Mucosa of stomach (tissue), 1 donor: ENCODE data around the gene FHOD1.

Source experiments
- H3K27me3 ChIP-seq: one replicate; pipeline ENCODE4 v1.7.0; 2013; ENCODE audit warnings: mild to moderate bottlenecking, low read length; ENCODE audit not compliant: control insufficient read depth, insufficient read depth
- H3K36me3 ChIP-seq: one replicate; pipeline ENCODE4 v1.7.0; 2013; ENCODE audit warnings: low read length; ENCODE audit not compliant: control insufficient read depth, insufficient read depth
- H3K4me1 ChIP-seq: one replicate; pipeline ENCODE4 v1.7.0; 2013; ENCODE audit warnings: mild to moderate bottlenecking, low read length; ENCODE audit not compliant: control insufficient read depth, insufficient read depth
- H3K4me3 ChIP-seq: one replicate; pipeline ENCODE4 v1.7.0; 2013; ENCODE audit warnings: low read length
- H3K9ac ChIP-seq: one replicate; pipeline ENCODE4 v1.7.0; 2013; ENCODE audit warnings: mild to moderate bottlenecking, low read length, moderate library complexity
- H3K9me3 ChIP-seq: one replicate; pipeline ENCODE4 v1.7.0; 2013; ENCODE audit warnings: mild to moderate bottlenecking, low read length, moderate library complexity; ENCODE audit not compliant: control insufficient read depth
- donor health status: Pancreatic carcinoma.

Gene FHOD1

DNA sequence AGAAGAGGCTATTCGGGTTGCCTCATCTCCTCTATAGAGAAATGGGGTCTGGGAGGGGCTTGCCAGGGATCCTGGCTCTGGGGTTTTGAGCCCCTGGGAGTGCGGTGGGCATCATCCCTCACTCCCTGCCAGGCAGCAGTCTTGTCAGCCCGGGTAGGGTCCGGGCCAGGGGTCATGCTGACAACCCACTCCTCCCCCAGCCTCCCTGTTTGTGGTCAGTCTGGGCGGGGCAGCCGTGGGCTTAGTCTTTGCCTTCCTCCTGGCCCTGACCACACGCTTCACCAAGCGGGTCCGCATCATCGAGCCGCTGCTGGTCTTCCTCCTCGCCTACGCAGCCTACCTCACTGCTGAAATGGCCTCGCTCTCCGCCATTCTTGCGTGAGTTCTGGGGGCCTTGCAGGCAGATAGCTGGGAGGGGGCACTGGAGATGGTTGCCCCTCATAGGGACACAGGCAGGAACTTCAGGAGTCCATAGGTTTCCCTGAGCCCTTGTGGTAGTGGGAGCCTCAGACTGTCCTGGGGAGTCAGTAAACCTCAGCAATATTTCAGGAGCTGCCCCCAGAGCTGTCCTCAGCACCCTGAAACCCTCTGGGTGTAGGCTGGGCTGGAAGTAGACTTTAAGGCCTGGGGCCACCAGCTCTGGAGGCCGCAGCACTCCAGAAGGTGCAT, 8.4 kb upstream of the FHOD1 start:
- H3K9me3 ChIP-seq, result no peaks in the 10 kb centered on the region
- no peak overlapping the region for H3K4me3 ChIP-seq
- no peak overlapping the region for H3K9ac ChIP-seq
- H3K36me3 ChIP-seq, result no peaks in the 10 kb centered on the region
- peaks cover 6% of the 10 kb centered on the region for H3K27me3 ChIP-seq
- no peaks in the 10 kb centered on the region for H3K4me1 ChIP-seq

GRCh38 chr16:67254801-67255552, 7.7 kb upstream of the FHOD1 start:
- no peak overlapping the region for H3K9ac ChIP-seq
- peaks cover 13% of the 10 kb centered on the region for H3K27me3 ChIP-seq
- H3K9me3 ChIP-seq, result no peaks in the 10 kb centered on the region
- H3K36me3 ChIP-seq, result no peaks in the 10 kb centered on the region
- no peaks in the 10 kb centered on the region for H3K4me1 ChIP-seq
- H3K4me3 ChIP-seq, result no peak overlapping the region

GRCh38 chr16:67252609-67253497, 5.6 kb upstream of the FHOD1 start:
- no peak overlapping the region for H3K4me3 ChIP-seq
- H3K27me3 ChIP-seq, result peaks cover 34% of the 10 kb centered on the region
- H3K4me1 ChIP-seq, result peaks cover 16% of the 10 kb centered on the region
- H3K36me3 ChIP-seq, result no peaks in the 10 kb centered on the region
- no peak overlapping the region for H3K9ac ChIP-seq
- H3K9me3 ChIP-seq, result no peaks in the 10 kb centered on the region

DNA sequence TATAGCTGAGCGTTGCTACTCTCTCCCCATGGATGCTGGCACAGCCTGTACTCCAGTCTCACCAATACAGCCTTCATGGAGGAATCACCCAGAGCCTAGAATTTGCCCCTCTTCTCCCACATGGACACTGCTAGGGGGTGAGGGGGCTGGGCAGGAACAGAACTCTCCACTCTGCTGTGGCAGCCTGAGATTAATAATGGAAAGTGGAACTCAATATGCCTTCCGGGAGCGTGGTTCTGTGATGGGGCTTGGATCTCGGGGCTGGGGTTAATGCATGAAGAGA, 2.7 kb upstream of the FHOD1 start:
- no peak overlapping the region for H3K9ac ChIP-seq
- H3K4me1 ChIP-seq, result peaks cover 30% of the 10 kb centered on the region
- H3K9me3 ChIP-seq, result no peaks in the 10 kb centered on the region
- H3K27me3 ChIP-seq, result peaks cover 36% of the 10 kb centered on the region
- H3K4me3 ChIP-seq, result no peak overlapping the region
- H3K36me3 ChIP-seq, result no peaks in the 10 kb centered on the region

- H3K9me3 ChIP-seq, result no peaks in the 10 kb centered on the region
- no peak overlapping the region for H3K9ac ChIP-seq
- peaks cover 34% of the 10 kb centered on the region for H3K4me1 ChIP-seq
- no peaks in the 10 kb centered on the region for H3K36me3 ChIP-seq
- H3K4me3 ChIP-seq, result no peak overlapping the region
- H3K27me3 ChIP-seq, result peaks cover 33% of the 10 kb centered on the region
Measured at GRCh38 chr16:67249178-67250044, 2.1 kb upstream of the FHOD1 start.

DNA sequence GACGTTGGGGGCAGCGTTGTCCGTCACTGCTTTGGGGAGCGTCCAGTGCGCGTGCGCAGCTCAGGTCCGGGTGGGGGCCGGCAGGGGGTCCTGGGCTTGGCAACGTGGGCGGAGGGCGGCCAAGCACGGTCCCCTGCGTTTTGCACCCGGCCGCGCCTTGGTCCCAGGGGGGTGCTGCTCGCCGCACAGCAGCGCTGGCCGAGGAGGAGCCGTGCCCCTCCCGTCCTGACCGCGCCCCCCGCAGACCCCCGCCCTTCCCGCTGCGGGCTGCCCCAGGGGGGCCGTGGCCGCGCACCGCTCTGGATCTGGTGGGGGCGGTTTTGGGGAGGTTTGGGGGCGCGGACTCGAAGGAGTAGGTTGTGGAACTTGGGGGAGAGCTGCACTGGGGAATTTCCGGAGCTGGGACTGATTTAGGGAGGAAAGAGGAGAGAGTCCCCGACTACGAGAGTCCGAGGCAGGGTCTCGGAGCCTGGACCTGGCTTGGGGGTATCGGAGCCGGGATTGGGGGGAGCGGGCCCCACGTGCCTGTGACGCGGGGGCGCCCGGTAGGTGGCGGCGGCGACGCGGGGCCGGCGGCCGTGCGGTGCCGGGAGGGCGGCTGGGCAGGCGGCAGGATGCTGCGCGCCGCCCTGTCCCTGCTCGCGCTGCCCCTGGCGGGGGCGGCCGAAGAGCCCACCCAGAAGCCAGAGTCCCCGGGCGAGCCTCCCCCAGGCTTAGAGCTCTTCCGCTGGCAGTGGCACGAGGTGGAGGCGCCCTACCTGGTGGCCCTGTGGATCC, 1.3 kb upstream of the FHOD1 start, which contains the start of gene SLC9A5:
Gene SLC9A5, plus strand, starts transcription at position 579 of the 777 bp plus-strand sequence. Its CDS starts 36 bp downstream, at position 615.
- Histone ChIP-seq H3K9me3 (no peaks in the 10 kb centered on the region), H3K36me3 (no peaks in the 10 kb centered on the region), H3K4me3 (peak within 1 kb of the TSS; percentile 17), H3K27me3 (peaks cover 33% of the 10 kb centered on the region), H3K9ac (no peak within 1 kb of the TSS), H3K4me1 (peaks cover 42% of the 10 kb centered on the region)

GRCh38 chr16:67248073-67248400, 756 bp upstream of the FHOD1 start:
- no peaks in the 10 kb centered on the region for H3K9me3 ChIP-seq
- peak overlapping the region; percentile 17 for H3K4me3 ChIP-seq
- H3K4me1 ChIP-seq, result peaks cover 43% of the 10 kb centered on the region
- H3K36me3 ChIP-seq, result no peaks in the 10 kb centered on the region
- H3K27me3 ChIP-seq, result peaks cover 33% of the 10 kb centered on the region
- no peak overlapping the region for H3K9ac ChIP-seq

DNA sequence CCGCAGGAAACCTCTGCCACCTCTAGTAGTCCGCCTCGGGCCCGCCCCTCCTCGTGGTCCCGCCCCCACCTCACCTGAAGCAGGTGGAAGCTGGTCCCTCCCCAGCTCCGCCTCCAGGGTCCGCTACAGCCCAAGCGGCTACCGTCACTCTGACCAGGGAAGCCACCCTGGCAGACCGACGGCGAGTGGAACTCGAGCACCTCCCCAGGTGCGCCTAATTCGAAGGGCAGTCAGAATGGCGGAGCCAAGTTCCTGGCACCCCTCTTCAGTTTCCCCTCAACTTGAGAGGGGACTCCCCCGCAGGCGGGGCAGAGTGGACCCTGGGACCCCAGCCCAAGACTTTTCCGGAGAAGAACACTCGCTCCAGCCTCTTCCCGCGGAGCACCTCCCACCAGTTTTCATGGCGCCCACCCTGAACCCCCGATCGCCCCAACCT, 507 bp downstream of the FHOD1 start:
- H3K27me3 ChIP-seq, result peaks cover 33% of the 10 kb centered on the region
- H3K4me1 ChIP-seq, result peaks cover 50% of the 10 kb centered on the region
- peak overlapping the region; percentile 66 for H3K4me3 ChIP-seq
- no peaks in the 10 kb centered on the region for H3K9me3 ChIP-seq
- H3K36me3 ChIP-seq, result no peaks in the 10 kb centered on the region
- peak overlapping the region; percentile 71 for H3K9ac ChIP-seq

GRCh38 chr16:67246081-67246755, 1.1 kb downstream of the FHOD1 start:
- Histone ChIP-seq H3K36me3 (no peaks in the 10 kb centered on the region), H3K4me3 (peak overlapping the region; percentile 66), H3K4me1 (peaks cover 56% of the 10 kb centered on the region), H3K9me3 (no peaks in the 10 kb centered on the region), H3K9ac (peak overlapping the region; percentile 71), H3K27me3 (peaks cover 33% of the 10 kb centered on the region)

GRCh38 chr16:67245674-67246080, 1.6 kb downstream of the FHOD1 start:
- Histone ChIP-seq H3K4me3 (peak overlapping the region; percentile 66), H3K9me3 (no peaks in the 10 kb centered on the region), H3K9ac (peak overlapping the region; percentile 71), H3K27me3 (peaks cover 31% of the 10 kb centered on the region), H3K4me1 (peaks cover 60% of the 10 kb centered on the region), H3K36me3 (no peaks in the 10 kb centered on the region)
